Activated CD8-positive, alpha-beta memory T cell treated with anti-CD3 and anti-CD28 coated beads, Interleukin-2, amount 50 U/mL, for 1 hour (primary cell): Measurements from ENCODE around the gene DAB1.
"Not testable (repeated sequence)": the region's sequence is repeated elsewhere in the genome, so short reads cannot be mapped to it uniquely, and the experiment has no call there.

ENCODE experiments used
- DNase-seq: peaks from one replicate; pipeline ENCODE4 v3.0.0-alpha.2; 2020; ENCODE audit errors: extremely low read depth

Gene DAB1

DNA sequence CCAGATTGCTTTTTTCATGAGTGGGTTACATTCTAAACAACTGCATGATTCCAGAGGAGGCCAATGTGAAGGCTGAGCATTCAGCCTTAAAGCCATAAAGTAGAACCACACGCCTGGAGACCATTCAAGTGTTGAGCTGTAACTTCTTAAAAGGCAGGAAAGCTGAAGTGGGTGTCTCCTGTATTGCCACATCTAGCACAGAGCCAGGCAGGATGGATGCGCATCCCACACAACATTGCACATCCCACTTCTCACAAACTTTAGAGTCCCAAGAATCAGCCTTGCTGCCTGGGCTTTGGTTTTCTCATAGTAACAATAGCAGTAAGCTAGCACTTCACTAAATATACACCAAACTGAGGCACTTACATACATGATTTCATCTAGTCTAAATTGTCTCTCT lies 151.7 kb downstream of the DAB1 start:
- DNase-seq = no peak

DNA sequence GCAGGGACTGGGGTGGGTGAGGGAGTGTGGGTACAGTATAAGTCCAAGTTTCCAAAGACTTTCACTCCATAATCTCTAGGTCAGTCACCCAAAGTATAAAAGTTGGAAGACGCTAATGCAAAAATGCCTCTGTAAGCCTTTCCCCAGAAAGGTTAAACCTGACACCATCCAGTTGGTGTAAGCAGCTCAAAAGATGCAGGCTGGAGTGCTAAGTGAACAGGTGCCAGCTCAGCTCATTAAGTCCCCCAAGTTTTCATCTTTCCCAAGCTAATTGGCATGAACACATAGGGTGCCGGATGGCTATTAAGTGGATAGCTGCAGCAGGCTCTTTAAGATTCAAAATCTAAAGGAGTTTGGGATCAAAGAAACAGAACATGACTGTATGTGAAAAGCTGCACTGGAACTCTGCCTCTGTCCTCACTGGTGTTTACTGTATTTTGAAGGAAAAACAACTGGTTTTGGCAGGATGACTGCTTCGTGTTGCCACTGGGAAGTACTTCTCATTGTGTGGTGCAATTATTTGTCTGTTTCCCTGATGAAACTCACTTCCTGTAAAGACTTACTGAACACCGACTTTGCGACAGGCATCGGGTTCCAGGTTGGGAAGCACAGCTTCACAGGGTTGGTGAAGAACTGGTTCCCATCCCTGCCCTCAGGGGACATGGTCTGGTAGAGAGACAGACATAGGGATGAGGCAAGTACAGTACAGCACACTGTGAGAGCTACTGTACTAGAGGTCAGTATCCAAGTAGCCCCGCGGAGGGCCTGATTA lies 152.7 kb downstream of the DAB1 start:
- no peak for DNase-seq

DNA sequence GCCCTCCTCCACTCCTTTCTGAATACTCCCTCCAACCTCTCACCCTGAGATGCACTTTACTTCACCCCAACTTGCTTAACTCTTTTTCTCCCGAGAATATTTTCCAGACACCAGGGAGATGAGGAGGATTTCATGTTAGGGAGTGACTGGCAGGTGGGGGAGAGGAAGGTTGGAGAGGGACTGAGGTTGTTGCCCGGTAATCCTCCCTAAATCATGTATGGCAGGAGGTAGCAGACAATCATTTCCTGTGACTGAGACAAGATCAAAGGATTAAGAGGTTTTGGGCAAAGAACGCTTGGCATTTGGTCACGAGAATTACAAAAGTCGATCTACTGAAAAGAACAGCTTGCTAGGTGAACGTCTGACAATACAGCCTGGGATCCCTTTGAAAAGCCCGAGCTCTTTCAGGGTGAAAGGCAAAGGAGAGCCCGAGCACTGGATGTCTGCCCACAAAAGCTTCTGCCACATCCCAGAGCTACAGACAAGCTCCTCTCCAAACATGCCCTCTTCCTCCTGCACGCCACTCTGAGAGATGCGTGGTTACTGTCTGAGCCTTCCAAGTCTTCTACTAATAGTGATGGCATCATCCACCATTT lies 154.1 kb downstream of the DAB1 start:
- no peak for DNase-seq

DNA sequence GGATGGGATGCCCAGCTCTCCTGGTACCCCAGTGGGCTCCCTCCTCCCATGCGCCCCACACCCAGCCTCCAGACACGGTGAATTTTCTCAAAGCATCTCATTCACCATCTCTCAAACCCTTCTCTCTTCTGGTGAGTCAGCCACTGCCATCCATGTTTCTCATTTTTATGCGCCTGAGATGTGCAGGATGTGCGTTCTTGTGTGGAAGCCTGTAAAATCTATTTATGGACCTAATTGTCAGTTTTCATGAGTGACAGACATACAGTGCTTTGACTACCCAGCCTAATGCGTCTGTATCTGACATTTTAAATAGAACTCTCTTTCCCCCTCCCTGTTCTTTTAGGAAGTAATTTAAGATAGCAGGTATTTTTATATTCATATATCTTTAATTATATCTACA lies 158.8 kb downstream of the DAB1 start:
- DNase-seq = no peak

DNA sequence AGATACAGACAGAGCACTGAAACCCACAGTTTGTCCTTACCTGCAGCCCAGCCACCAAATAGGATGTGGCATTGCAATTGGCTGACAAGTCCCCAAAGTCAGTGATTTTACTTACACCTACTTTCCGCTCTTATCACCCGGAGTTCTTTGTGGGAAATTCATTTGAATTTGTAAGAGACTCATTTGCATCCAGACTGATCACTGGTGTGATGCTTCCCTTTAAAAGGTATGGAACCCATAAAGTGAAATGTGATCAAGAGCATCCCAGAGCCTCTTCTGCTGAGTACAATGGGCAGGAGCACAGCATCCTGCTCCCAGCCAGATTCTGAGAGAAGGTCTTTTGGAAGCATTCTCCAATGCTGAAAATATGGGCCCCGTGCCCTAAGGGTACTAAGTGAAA lies 161.4 kb downstream of the DAB1 start:
- DNase-seq = no peak

GRCh38 chr1:57258557-57259325 lies 165.1 kb downstream of the DAB1 start:
- no peak for DNase-seq

GRCh38 chr1:57255945-57256344 lies 167.9 kb downstream of the DAB1 start:
- DNase-seq = no peak

GRCh38 chr1:57254022-57254421 lies 169.8 kb downstream of the DAB1 start:
- DNase-seq = no peak

GRCh38 chr1:57252597-57253294 lies 171.1 kb downstream of the DAB1 start:
- no peak for DNase-seq

DNA sequence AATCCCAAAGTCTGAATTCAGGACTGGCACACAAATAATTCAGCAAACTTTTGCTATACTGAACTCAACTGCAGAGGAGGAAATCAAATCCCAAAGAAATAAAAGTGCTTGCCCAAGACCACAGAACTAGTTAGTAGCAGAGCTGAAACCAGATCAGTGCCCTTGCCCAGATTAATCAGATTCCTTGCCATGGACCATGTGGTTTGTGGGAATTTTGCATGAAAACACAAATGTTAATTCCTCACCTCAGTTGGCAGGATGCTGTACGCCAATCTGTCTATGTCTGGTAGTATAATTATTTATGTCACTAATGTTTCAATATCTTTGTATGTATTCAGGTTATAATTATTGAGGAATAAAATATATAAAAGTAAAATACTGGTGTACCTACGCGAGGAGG lies 173.8 kb downstream of the DAB1 start:
- no peak for DNase-seq

GRCh38 chr1:57249511-57249910 lies 174.3 kb downstream of the DAB1 start:
- DNase-seq = no peak

GRCh38 chr1:57248830-57249229 lies 175.0 kb downstream of the DAB1 start:
- no peak for DNase-seq

DNA sequence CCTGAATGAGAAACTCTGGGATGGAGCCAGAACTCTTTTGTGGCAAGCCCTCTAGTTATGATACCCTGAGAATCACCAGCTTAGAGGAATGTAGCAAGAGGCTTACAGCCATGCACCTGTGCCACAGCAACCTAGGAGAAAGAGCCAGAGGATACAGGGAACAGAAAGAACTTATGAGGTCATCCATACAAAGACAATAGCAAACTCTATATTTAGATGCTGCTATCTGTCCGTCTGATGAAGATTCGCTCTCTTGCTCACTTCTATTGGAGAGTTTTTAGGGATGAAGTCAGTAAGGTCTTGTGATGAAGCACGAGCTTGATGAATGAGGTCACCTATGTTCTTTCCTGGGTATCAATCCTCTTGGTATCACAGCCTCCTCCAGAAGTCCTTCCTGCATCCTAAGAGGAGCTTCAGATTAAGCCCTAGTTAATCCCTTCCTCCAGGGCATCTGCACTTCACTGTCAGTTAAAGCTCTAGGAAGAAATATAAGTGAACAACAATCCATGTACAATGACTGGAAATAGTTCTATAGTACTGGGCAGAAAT lies 185.6 kb downstream of the DAB1 start:
- no peak for DNase-seq

GRCh38 chr1:57235730-57236510 lies 187.9 kb downstream of the DAB1 start:
- no peak for DNase-seq

DNA sequence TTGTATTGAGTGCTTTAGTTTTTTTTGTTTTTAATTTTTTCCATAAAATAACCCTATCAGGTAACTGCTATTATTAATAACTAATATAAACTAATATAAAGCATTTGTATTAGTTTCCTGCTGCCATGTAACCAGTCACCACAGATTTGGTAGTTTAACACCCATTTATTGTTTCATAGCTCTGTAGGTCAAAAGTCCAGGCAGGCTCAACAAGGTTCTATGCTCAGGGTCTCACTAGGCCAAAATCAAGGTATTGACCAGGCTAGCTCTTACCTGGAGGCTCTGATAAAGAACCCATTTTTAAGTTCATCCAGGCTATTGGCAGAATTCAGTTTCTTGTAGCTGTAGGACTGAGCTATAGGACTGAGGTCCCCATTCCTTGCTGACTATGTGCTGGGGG lies 189.4 kb downstream of the DAB1 start:
- DNase-seq = no peak

DNA sequence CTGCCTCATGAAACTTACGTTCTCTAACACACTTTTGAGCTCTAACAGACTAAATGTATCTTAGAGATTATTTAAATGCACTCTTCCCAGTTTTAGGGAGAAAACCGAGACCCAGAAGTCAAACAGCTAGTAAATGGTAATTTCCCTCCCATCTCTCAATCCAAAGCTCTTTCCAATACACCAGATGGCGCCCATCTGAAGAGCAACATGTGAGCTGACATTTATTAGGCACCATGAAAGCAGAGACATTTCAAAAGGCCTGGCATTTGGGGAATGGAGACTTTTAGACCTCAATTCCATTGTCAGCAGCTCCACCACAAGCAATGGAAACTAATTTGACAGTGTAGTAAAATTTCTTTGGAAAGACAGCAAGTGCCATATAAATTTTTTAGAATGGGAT lies 191.4 kb downstream of the DAB1 start:
- no peak for DNase-seq

GRCh38 chr1:57229998-57230397 lies 193.9 kb downstream of the DAB1 start:
- DNase-seq = no peak

DNA sequence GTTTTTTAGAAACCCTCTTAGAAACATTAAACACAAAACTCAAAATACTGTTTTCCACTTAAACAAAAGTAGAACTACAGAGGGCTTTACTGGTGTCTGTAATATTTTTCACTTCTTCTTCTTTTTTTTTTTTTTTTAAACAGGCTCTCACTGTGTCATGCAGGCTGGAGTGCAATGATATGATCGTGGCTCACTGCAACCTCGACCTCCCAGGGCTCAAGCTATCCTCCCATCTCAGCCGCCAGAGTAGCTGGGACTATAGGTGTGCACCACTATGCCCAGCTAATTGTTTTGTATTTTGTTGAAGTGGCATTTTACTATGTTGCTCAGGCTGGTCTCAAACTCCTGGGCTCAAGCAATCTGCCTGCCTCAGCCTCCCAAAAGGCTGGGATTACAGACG lies 194.8 kb downstream of the DAB1 start:
- no peak for DNase-seq

DNA sequence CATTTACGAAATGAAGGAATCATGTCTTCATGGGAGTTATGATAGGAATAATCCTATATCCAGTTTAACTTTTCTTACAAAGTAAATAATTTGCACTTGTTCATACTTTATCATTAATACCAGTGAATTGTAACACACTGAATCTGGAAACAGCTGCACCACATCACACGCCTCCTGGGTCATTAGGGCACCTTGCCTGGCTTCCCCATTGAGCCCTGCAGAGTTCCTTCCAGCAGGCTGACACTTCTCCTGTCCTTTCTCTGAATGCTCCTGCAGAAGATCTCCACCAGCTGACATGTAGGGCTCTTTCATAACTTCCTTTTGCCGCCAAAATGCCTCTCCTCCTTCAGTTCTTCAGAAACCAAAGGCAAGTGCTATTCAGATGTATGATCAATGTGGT lies 201.1 kb downstream of the DAB1 start:
- DNase-seq = no peak

GRCh38 chr1:57222307-57222706 lies 201.6 kb downstream of the DAB1 start:
- DNase-seq = no peak

GRCh38 chr1:57220905-57221304 lies 203.0 kb downstream of the DAB1 start:
- DNase-seq = not testable (repeated sequence)
